ENCODE measurements around the gene RBM48.

DNA sequence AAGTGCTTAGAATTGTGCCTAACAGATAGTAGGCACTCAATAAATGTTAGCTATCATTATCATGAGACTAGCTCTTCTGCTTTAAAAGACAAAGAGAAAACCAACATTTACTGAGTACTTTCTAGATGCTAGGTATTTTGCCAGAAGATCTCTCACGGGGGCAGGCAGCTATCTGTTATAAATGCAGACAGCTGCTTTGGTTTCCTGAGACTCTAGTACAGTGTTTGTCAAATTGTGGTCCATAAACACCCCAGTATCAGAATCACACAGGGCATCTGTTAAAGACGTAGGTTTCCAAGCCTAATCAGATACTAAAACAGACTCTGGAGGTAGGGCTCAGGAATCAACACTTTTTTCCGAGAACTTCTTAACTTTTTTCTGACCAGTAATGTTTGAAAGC, 47.7 kb downstream of the RBM48 start:
- TF ChIP-seq, protein P1, sequence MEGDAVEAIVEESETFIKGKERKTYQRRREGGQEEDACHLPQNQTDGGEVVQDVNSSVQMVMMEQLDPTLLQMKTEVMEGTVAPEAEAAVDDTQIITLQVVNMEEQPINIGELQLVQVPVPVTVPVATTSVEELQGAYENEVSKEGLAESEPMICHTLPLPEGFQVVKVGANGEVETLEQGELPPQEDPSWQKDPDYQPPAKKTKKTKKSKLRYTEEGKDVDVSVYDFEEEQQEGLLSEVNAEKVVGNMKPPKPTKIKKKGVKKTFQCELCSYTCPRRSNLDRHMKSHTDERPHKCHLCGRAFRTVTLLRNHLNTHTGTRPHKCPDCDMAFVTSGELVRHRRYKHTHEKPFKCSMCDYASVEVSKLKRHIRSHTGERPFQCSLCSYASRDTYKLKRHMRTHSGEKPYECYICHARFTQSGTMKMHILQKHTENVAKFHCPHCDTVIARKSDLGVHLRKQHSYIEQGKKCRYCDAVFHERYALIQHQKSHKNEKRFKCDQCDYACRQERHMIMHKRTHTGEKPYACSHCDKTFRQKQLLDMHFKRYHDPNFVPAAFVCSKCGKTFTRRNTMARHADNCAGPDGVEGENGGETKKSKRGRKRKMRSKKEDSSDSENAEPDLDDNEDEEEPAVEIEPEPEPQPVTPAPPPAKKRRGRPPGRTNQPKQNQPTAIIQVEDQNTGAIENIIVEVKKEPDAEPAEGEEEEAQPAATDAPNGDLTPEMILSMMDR (IDR thresholded peaks at IDR 0.05; ENCODE audit: low read depth, low read length): no peak
- TF ChIP-seq POLR2A (IDR thresholded peaks at IDR 0.05; ENCODE audit: extremely low read depth, insufficient read length): no peak
- TF ChIP-seq, protein P2, sequence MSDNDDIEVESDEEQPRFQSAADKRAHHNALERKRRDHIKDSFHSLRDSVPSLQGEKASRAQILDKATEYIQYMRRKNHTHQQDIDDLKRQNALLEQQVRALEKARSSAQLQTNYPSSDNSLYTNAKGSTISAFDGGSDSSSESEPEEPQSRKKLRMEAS (IDR thresholded peaks at IDR 0.05; ENCODE audit: low read depth, low read length): no peak

Measured in NB4 (cell line).